Coronary artery (tissue), 2 donors: ENCODE measurements around the gene CCNB3.
"Not testable (repeated sequence)": the region's sequence is repeated elsewhere in the genome, so short reads cannot be mapped to it uniquely, and the experiment has no call there.

Source experiments
- DNase-seq: peaks from one replicate; pipeline ENCODE4 v3.0.0-alpha.2; 2017; ENCODE audit warnings: low spot score
- H3K27ac ChIP-seq, 2 donors: fragments of 200-600 bp; sonication (generic); one replicate each; pipeline ENCODE4 v1.5.1; 2016 to 2019
- H3K4me3 ChIP-seq: fragments of 200-600 bp; sonication (generic); 2 replicates; pipeline ENCODE4 v1.5.1; 2016; ENCODE audit warnings: mild to moderate bottlenecking, moderate library complexity
- CTCF ChIP-seq: fragments of 200-600 bp; sonication (generic); IDR thresholded peaks from one replicate; pipeline ENCODE4 v1.5.1; 2019; ENCODE audit warnings: antibody characterized with exemption

The CCNB3 gene

GRCh38 chrX:50202539-50202938 is 2.0 kb upstream of the CCNB3 start:
- TF ChIP-seq CTCF, result no peak
- no peak overlapping the region for H3K4me3 ChIP-seq
- no peak for DNase-seq
- H3K27ac ChIP-seq, result no peak overlapping the region

- Histone ChIP-seq H3K4me3 (no peak overlapping the region), H3K27ac (no peak overlapping the region)
- TF ChIP-seq CTCF, result no peak
- no peak for DNase-seq
Observed at GRCh38 chrX:50206753-50207152, 2.2 kb downstream of the CCNB3 start.

GRCh38 chrX:50211510-50211909 is 6.9 kb downstream of the CCNB3 start:
- no peak for DNase-seq
- no peak overlapping the region for H3K27ac ChIP-seq
- no peak overlapping the region for H3K4me3 ChIP-seq
- TF ChIP-seq CTCF, result no peak

- H3K27ac ChIP-seq, result no peak overlapping the region
- TF ChIP-seq CTCF, result no peak
- H3K4me3 ChIP-seq, result no peak overlapping the region
- no peak for DNase-seq
Observed at GRCh38 chrX:50281253-50281652, 76.7 kb downstream of the CCNB3 start.

GRCh38 chrX:50327235-50327634 is 122.7 kb downstream of the CCNB3 start:
- H3K4me3 ChIP-seq, result no peak overlapping the region
- TF ChIP-seq CTCF, result no peak
- no peak for DNase-seq
- no peak overlapping the region for H3K27ac ChIP-seq

- DNase-seq, H3K4me3 ChIP-seq, H3K27ac ChIP-seq: not testable (repeated sequence)
Observed at GRCh38 chrX:50332668-50333067, 128.1 kb downstream of the CCNB3 start.

- no peak for DNase-seq
- TF ChIP-seq CTCF, result no peak
- Histone ChIP-seq H3K27ac (no peak overlapping the region), H3K4me3 (no peak overlapping the region)
Observed at GRCh38 chrX:50333308-50333707, 128.7 kb downstream of the CCNB3 start.

- DNase-seq, result no peak
- no peak for TF ChIP-seq CTCF
- Histone ChIP-seq H3K4me3 (no peak overlapping the region), H3K27ac (no peak overlapping the region)
Observed at GRCh38 chrX:50343917-50344316, 139.4 kb downstream of the CCNB3 start.
